Thyroid gland (tissue), 4 donors: ENCODE data around the gene MAPK10. TPM values are rescaled to one million over a fixed set of nuclear protein-coding genes. Genes with fewer than 3 reads are reported as not detected.
A peak's percentile ranks its signal among the peaks of the same experiment; 100 is the strongest.

Experiments used
- DNase-seq, 2 donors: peaks; one replicate each; pipeline ENCODE4 v3.0.0-alpha.2; 2019
- H3K27ac ChIP-seq, 3 donors: fragments of 200-600 bp; sonication (generic); 1 replicate in 2 of 3; 2 replicates in 1 of 3; pipeline ENCODE4 v1.5.1; 2016 to 2019; ENCODE audit warnings: mild to moderate bottlenecking in 1 of 3, moderate library complexity in 1 of 3
- H3K27me3 ChIP-seq: fragments of 200-600 bp; sonication (generic); one replicate; pipeline ENCODE4 v1.5.1; 2019
- H3K36me3 ChIP-seq, 2 donors: fragments of 200-600 bp; sonication (generic); one replicate each; pipeline ENCODE4 v1.5.1; 2016 to 2019
- H3K4me1 ChIP-seq, 2 donors: fragments of 200-600 bp; sonication (generic); one replicate each; pipeline ENCODE4 v1.5.1; 2017 to 2019
- H3K4me3 ChIP-seq, 3 donors: fragments of 200-600 bp; sonication (generic); replicated peaks in 1 of 3; 1 replicate in 2 of 3; 2 replicates in 1 of 3; pipeline ENCODE4 v1.5.1; 2016; ENCODE audit warnings: mild to moderate bottlenecking in 1 of 3
- H3K9me3 ChIP-seq: fragments of 200-600 bp; sonication (generic); one replicate; pipeline ENCODE4 v1.5.1; 2017
- POLR2A ChIP-seq, 2 donors: fragments of 450-650 bp; IDR thresholded peaks; one replicate each; pipeline ENCODE4 v1.6.1; 2017; ENCODE audit warnings: antibody characterized with exemption in 2 of 2, mild to moderate bottlenecking in 2 of 2, moderate library complexity in 1 of 2
- WGBS, 2 donors: methylation state at CpG; one replicate each; pipeline ENCODE4 v1.1.5; 2017; 5-methylcytosine and 5-hydroxymethylcytosine counted together
- intact Hi-C: fragments of 100-400 bp; cut with DNase I; formaldehyde crosslinking; loops from one replicate; pipeline ENCODE4 v1.15.1; 2023
- total RNA-seq, 4 donors: library from RNA; depleted of rRNA; stranded (reverse); fragments of >200 nt; gene quantifications; one replicate each; pipeline ENCODE4 v1.2.3, GENCODE V29; 2016
- TF ChIP-seq, protein P1 (sequence below), 6 experiments: fragments of 200-600 bp in 3 of 6; fragments of 450-650 bp in 3 of 6; sonication (generic) in 3 of 6; IDR thresholded peaks; one replicate each; pipeline ENCODE4 v1.5.1; 2016 to 2019; ENCODE audit warnings: antibody characterized with exemption in 6 of 6, mild to moderate bottlenecking in 2 of 6, inconsistent platforms in 1 of 6, moderate library complexity in 1 of 6

The MAPK10 gene
- total RNA-seq, 4 donors from 2014 or later = 65.4 to 95.0 (median 86.2) TPM

DNA sequence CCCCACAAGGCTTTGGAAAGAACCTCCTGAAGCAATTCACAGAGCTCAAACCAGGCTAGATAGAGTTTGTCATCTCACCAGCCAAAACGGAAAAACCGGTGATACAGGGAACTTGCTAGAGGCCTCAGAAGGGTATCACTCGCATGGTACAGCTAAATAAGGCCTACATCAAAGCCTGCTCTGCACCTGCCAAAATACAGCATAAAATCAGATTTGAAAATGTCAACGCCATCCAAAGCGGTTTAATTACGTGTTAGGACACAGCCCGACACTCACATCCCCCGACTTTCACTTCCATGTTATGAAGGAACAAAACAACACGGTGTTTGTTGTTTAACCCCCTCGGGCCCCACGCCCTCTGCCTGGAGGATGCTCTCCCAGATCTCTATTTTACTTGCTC, 65.0 kb downstream of the MAPK10 start:
- Histone ChIP-seq H3K36me3 (no peaks in the 10 kb centered on the region), H3K27me3 (no peaks in the 10 kb centered on the region), H3K4me3 (no peak overlapping the region), H3K27ac (no peak overlapping the region), H3K9me3 (no peaks in the 10 kb centered on the region), H3K4me1 (no peaks in the 10 kb centered on the region)
- WGBS, 2 donors = 85 to 92% methylated on average over 11 of the region's 11 CpGs
- TF ChIP-seq, protein P1, sequence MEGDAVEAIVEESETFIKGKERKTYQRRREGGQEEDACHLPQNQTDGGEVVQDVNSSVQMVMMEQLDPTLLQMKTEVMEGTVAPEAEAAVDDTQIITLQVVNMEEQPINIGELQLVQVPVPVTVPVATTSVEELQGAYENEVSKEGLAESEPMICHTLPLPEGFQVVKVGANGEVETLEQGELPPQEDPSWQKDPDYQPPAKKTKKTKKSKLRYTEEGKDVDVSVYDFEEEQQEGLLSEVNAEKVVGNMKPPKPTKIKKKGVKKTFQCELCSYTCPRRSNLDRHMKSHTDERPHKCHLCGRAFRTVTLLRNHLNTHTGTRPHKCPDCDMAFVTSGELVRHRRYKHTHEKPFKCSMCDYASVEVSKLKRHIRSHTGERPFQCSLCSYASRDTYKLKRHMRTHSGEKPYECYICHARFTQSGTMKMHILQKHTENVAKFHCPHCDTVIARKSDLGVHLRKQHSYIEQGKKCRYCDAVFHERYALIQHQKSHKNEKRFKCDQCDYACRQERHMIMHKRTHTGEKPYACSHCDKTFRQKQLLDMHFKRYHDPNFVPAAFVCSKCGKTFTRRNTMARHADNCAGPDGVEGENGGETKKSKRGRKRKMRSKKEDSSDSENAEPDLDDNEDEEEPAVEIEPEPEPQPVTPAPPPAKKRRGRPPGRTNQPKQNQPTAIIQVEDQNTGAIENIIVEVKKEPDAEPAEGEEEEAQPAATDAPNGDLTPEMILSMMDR (IDR thresholded peaks at IDR 0.05) = no peak
- TF ChIP-seq POLR2A (IDR thresholded peaks at IDR 0.05) = no peak
- intact Hi-C loops = no loop called here
- no peak for DNase-seq

DNA sequence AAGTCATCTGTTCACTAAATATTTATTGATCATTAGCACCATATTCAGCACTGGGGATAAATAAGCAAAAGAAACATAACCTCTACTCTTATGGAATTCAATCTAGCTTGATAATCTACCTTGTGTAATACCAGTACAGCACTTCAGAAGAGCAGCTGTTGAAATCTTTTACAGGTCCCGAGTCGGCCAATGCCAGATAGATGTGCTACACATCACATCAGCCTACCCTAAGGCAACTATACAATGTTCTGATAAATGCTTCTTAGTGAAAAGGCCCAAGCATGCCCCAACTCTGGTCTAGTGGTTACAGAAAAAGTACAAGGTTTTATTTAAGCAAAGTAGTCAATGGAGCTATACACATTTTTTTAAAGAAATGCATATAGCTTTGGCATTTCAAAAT, 68.7 kb downstream of the MAPK10 start:
- 96 to 100% methylated on average over 2 of the region's 2 CpGs for WGBS, 2 donors
- Histone ChIP-seq H3K27me3 (no peaks in the 10 kb centered on the region), H3K4me3 (no peak overlapping the region), H3K27ac (no peak overlapping the region), H3K4me1 (peaks cover 0 to 9% of the 10 kb centered on the region in 2 donors), H3K9me3 (no peaks in the 10 kb centered on the region), H3K36me3 (no peaks in the 10 kb centered on the region)
- DNase-seq = no peak
- no peak for TF ChIP-seq POLR2A (IDR thresholded peaks at IDR 0.05)
- TF ChIP-seq, protein P1 (IDR thresholded peaks at IDR 0.05) = no peak
- intact Hi-C loops = no loop called here

DNA sequence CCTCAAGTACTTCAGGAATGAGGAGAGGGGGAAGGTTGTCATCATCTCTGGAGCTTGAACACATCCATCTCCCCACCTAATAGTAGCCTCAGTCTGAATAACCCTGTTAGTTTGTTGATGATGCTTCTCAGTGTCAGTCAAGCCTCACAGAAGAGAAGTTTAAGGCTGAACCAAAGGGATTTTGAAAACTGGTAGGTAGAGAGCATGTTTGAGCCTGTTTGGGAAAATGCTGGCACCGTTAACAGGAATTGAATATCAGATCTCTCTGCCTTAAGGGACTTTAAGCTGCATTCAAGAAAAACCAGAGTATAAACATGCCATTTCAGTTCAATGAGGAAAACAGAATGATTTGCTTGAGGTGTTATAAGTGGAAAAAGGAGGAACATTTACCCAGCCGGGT, 73.1 kb downstream of the MAPK10 start:
- H3K27me3 ChIP-seq = no peaks in the 10 kb centered on the region
- no peak overlapping the region for H3K27ac ChIP-seq
- H3K4me1 ChIP-seq = peaks cover 0 to 9% of the 10 kb centered on the region in 2 donors
- no peak for DNase-seq
- no peaks in the 10 kb centered on the region for H3K36me3 ChIP-seq
- intact Hi-C loops = no loop called here
- H3K4me3 ChIP-seq = peak overlapping the region in 1 of 3 donors; percentile 4
- 40 to 51% methylated on average over 2 of the region's 2 CpGs for WGBS, 2 donors
- TF ChIP-seq POLR2A (IDR thresholded peaks at IDR 0.05) = no peak
- TF ChIP-seq, protein P1 (IDR thresholded peaks at IDR 0.05) = no peak
- H3K9me3 ChIP-seq = no peaks in the 10 kb centered on the region

DNA sequence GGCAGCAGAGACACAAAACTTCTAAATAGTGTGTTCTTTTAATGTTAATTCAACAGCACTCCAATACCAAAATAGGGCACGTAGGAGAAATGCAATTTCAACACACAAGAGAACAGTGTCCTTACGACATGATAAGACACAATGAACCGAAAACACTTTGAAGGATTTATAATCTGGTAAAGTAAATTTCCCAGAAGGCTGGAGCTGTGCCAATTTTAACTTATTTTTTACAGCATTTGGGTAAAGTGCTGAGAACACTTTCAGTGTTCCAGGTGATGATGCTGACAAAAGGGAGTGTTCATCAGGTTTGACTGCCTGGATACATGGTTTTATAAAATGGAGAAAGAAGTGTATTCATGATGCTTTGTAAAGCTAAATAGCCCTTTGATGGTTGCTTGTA, 76.5 kb downstream of the MAPK10 start:
- Histone ChIP-seq H3K4me3 (no peak overlapping the region), H3K27me3 (no peaks in the 10 kb centered on the region), H3K9me3 (no peaks in the 10 kb centered on the region), H3K27ac (no peak overlapping the region), H3K4me1 (peaks cover 9 to 13% of the 10 kb centered on the region in 2 donors), H3K36me3 (no peaks in the 10 kb centered on the region)
- 48 to 50% methylated on average over 3 of the region's 3 CpGs for whole genome bisulfite sequencing, 2 donors
- TF ChIP-seq POLR2A (IDR thresholded peaks at IDR 0.05) = no peak
- DNase-seq = no peak
- intact Hi-C loops = no loop called here

DNA sequence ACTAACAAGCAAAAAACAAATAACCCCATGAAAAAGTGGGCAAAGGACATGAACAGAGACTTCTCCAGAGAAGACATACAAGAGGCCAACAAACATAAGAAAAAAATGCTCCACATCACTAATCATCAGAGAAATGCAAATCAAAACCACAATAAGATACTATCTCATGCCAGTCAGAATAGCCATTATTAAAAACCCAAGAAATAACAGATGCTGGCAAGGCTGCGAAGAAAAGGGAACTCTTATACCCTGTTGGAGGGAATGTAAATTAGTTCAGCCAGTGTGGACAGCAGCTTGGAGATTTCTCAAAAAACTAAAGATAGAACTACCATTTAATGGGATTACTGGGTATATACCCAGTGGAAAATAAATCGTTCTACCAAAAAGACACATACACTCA, 79.6 kb downstream of the MAPK10 start:
- Histone ChIP-seq H3K27me3 (no peaks in the 10 kb centered on the region), H3K4me3 (no peak overlapping the region), H3K4me1 (peaks cover 0 to 13% of the 10 kb centered on the region in 2 donors), H3K36me3 (no peaks in the 10 kb centered on the region), H3K27ac (no peak overlapping the region), H3K9me3 (no peaks in the 10 kb centered on the region)
- 91 to 92% methylated on average over 2 of the region's 2 CpGs for WGBS, 2 donors
- intact Hi-C loops = no loop called here
- no peak for DNase-seq
- TF ChIP-seq POLR2A (IDR thresholded peaks at IDR 0.05) = no peak
- TF ChIP-seq, protein P1 (IDR thresholded peaks at IDR 0.05) = no peak
